Fibroblast of gingiva (primary cell): Measurements from ENCODE around the gene ELFN2.

Experiments
- DNase-seq: peaks from one replicate; pipeline ENCODE4 v3.0.0-alpha.2; 2011; ENCODE audit warnings: low read depth

ELFN2 gene

DNA sequence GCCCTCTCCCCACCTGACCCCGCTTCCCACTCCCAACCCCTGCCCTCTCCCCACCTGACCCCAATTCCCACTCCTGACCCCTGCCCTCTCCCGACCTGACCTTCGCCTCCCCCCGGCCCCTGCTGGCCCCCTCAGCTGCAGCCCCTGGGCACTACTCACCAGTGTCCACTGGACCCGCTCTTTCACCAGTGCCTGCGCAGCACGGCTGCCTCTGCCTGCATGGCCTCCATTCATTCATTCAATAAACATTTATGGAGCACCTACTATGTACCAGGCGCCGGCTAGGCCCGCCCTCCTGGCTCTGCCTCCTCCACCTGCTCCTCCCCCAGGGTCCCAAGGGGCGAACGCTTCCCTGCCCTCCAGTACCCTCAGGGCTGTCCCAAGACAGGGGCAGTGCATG is 42.6 kb downstream of the ELFN2 start:
- no peak for DNase-seq

GRCh38 chr22:37383341-37383740 is 43.9 kb downstream of the ELFN2 start:
- no peak for DNase-seq

- DNase-seq = no peak
Measured at GRCh38 chr22:37381489-37381888, 45.8 kb downstream of the ELFN2 start.

GRCh38 chr22:37379722-37380121 is 47.6 kb downstream of the ELFN2 start:
- DNase-seq = no peak

- DNase-seq = no peak
Measured at GRCh38 chr22:37379085-37379484, 48.2 kb downstream of the ELFN2 start.

- no peak for DNase-seq
Measured at GRCh38 chr22:37378642-37379058, 48.6 kb downstream of the ELFN2 start.

DNA sequence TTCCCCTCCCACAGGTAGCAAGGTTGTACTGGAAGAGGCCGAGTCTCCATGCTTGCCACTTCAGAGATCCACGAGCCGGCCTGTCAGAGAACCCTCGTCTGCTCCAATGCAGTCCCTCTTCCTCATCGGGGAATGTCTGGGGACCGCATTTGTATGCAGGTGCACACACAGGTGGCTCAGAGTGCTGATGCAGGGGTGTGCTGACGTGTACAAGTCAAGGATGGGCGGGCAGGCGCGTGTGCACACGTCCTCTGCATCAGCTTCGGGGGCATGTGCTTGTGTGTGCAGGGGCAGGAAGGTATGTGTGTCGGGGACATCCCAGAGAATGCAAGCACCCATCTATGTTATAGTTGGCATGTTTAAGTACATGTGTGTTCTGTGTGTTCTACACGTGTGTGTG is 49.4 kb downstream of the ELFN2 start:
- no peak for DNase-seq

- no peak for DNase-seq
Measured at GRCh38 chr22:37377138-37377537, 50.1 kb downstream of the ELFN2 start.

DNA sequence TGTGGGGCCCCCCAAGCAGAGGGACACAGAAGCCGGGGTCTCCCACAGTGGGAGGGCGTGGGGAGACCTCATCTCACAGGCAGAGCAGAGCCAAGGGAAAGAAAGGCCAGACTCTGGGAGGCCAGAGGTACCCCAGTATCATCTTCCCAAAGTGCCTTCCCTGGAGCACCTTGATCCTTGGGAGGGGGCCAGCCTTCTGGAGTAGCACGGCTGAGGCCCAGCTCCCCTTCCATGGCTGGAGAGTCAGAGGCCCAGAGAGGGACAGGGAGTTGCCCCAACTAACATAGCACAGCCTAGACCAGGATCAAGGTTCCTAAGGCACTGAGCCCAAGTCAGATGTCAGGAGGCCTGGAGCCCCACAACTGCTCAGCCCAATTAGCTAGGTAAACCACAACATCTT is 50.6 kb downstream of the ELFN2 start:
- no peak for DNase-seq

DNA sequence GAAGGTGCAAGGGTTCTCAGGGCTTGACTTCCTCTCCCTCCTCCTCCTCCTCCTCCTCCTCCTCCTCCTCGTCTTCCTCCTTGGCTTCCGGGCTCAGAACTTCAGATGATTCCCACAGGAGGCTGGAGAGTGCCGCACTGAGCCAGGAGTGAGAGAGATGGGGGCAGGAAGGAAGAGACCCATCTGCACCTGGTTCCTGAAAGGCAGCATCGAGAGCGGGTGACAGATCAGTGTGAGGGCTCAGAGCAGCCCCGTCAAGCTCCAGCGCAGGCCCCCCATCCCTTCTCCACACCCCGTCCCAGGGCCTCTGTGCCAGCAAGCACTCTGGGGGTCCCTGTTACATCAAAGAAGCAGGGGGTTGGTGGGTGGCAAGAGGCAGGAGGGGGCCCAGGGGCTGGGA is 51.5 kb downstream of the ELFN2 start:
- DNase-seq = no peak

- DNase-seq = no peak
Measured at GRCh38 chr22:37374571-37374970, 52.7 kb downstream of the ELFN2 start.

DNA sequence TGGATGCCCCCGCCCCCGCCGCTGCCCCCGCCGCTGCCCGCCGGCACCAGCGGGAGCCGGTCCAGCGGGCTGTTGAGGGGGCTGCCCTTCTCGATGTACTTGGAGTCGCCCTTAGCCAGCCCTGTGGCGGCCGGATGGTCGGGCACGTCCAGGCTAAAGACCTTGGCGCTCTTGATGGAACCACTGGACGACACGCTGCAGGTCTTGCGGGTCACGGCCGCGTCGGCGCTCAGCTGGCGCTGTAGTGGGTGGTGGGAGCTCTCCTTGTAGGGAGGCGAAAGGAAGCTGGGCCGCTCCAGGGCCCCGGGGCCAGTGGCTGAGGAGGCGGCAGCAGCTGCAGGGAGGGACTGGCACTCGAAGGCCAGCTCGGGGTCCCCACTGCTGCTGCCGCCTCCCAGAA is 53.8 kb downstream of the ELFN2 start:
- DNase-seq = no peak

GRCh38 chr22:37371911-37372310 is 55.4 kb downstream of the ELFN2 start:
- DNase-seq = no peak

- DNase-seq = no peak
Measured at GRCh38 chr22:37371491-37371890, 55.8 kb downstream of the ELFN2 start.

DNA sequence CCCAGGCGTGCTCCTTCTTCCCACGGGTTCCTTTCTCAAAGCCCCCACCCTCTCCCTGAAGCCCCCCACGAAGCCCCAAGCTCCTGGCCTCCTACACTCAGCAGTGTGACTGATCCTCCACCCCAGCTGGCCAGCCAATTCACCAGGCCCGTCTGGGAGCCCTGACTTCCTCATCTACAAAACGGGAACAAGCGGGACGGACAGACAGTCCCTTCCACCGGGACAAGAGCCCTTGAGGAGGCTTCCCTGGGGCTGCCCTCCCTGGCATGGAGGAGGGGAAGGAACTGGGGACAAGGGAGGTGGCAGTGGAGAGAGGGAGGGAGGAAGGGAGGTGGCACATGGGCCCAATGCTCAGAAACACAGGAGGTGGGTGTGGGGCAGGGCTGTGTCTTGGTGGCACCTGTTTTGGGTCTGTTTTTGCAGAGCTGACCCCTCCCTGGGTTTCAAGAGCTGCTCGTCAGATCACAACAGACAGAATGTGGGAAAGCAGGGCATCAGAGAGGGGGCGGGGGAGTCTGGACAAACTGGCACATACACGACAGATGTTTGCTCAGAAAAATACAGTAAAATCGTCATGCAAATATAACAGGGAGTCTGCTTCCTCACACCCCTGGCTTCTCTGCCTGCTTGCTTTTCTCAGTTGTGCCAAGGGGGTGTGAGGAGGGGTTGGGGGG is 56.8 kb downstream of the ELFN2 start:
- DNase-seq = no peak

DNA sequence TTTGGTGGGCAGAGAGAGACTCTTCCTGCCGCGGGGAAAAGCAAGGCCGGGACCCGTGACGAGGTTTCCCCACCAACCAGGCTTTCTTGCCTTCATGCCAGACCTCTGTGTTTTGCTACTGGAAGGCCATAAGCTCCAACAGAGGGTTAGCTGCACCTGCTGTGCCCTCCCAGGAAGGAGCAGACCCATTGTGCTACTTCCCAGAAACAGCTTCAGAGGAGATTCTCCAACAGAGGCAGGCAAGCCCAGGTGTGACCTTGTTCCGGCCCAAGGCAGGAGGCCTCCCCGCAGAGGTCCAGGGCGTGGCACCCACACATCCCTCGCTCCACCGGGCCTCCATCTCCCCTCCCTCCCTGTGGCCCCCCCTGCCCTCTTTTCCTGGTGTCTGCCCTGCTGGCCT is 57.8 kb downstream of the ELFN2 start:
- DNase-seq = no peak

DNA sequence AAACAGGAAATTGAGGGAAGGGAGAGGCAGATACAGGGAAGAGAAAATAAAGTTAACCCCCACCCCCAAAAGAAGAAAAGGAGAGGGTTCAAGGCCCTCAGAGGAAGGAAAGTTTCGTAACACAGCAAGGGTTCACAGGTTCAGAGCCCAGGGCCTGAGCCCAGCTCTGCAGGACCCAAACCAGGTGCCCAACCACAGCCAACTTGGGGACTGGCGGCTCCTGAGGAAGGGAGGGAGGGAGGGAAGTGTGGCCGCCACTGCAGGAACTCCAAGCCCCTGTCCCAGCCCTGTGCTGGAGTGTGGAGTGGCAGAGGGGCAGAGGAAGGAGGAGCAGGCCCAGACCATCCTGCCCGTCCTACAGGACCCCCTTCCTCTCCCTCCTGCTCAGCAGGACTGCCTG is 59.2 kb downstream of the ELFN2 start:
- DNase-seq = no peak

- DNase-seq = no peak
Measured at GRCh38 chr22:37366601-37367000, 60.7 kb downstream of the ELFN2 start.

DNA sequence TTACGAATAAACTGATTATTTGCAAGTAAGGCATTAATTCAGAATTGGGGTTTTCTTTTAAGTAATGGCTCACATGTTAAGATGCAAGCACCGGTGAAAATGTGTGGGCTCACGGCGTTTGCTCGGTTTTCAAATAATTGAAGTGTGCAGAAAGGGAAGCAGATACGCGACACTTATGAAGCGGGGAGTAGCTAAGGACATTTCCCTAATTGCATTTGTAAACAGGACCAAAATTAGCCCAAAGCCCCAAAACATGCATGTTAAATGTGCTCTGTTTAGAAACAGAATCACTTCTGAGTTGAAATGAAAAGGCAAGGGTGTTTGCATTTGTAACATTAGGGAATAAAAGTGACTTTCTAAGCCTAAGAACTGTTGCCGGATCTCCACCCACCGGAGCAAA is 61.3 kb downstream of the ELFN2 start:
- DNase-seq = no peak

GRCh38 chr22:37363261-37363992 is 63.9 kb downstream of the ELFN2 start:
- no peak for DNase-seq

- no peak for DNase-seq
Measured at GRCh38 chr22:37362621-37363020, 64.7 kb downstream of the ELFN2 start.

DNA sequence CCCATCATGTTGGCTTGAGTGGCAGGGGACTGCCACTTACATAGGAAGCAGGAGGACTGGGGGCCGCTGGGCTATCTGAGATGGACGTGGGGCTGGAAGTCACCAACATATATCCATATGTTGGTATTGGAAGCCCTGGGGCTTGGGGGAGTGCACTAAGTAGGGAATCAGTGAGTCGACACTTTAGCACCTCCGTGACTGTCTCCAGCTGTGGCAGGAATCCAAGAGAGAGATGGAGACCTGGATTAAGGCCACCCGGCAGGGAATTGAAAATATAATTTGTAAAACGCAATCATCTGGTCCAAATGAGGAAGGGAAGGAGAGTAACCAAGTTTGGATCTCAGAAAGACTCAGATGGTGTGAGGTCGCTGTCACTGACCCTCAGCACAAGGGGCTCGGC is 68.4 kb downstream of the ELFN2 start:
- no peak for DNase-seq

DNA sequence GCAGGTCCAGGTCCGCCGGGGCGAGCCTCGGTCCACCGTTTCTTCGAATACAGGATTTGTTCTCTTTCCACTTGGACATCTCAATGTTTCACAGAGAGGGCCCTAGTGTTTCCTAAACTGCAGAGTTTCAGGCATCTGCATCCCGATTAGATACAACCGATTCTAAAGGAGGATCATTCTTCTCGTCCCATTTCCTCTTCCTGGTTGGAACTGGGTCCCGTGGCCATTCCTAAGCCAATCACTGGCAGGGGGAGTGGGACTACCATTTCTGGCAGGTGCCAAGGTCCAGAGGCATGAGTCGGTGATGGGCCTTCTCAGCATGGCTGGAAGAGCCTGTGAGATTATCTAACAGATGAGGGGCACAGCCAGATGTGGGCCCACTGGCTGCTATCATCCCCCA is 68.9 kb downstream of the ELFN2 start:
- no peak for DNase-seq
